DOHH2 (cell line): ENCODE results near the gene TMEM131.

Experiments
- H3F3A ChIP-seq: fragments of 200-600 bp; sonication (generic), shearing (Covaris generic); 2 replicates; pipeline ENCODE4 v1.6.0; 2016; ENCODE audit warnings: antibody characterized with exemption, mild to moderate bottlenecking; ENCODE audit not compliant: control insufficient read depth, insufficient read depth
- H3K27ac ChIP-seq: fragments of 200-600 bp; sonication (generic); 2 replicates; pipeline ENCODE4 v1.5.1; 2014; ENCODE audit warnings: low read depth, mild to moderate bottlenecking, low read length, moderate library complexity
- H3K27me3 ChIP-seq: fragments of 200-600 bp; sonication (generic); 2 replicates; pipeline ENCODE4 v1.6.1; 2014; ENCODE audit warnings: mild to moderate bottlenecking, low read length, mixed read lengths; ENCODE audit not compliant: control insufficient read depth
- H3K36me3 ChIP-seq: fragments of 200-600 bp; sonication (generic); 2 replicates; pipeline ENCODE4 v1.6.1; 2014; ENCODE audit warnings: mild to moderate bottlenecking, low read length, moderate library complexity, mixed read lengths; ENCODE audit not compliant: control insufficient read depth
- H3K4me1 ChIP-seq: fragments of 200-600 bp; sonication (generic); 2 replicates; pipeline ENCODE4 v1.6.1; 2014; ENCODE audit warnings: mild to moderate bottlenecking, low read length, mixed read lengths; ENCODE audit not compliant: control insufficient read depth
- H3K4me2 ChIP-seq: fragments of 200-600 bp; sonication (generic); 2 replicates; pipeline ENCODE4 v1.6.0; 2014; ENCODE audit warnings: mild to moderate bottlenecking, low read length, moderate library complexity
- H3K4me3 ChIP-seq: fragments of 200-600 bp; sonication (generic); 2 replicates; pipeline ENCODE4 v1.5.1; 2014; ENCODE audit warnings: mild to moderate bottlenecking, low read length, mixed read lengths
- H3K79me2 ChIP-seq: fragments of 200-600 bp; sonication (generic); 2 replicates; pipeline ENCODE4 v1.6.1; 2014; ENCODE audit warnings: mild to moderate bottlenecking, low read length, mixed read lengths; ENCODE audit not compliant: control insufficient read depth
- H3K9me2 ChIP-seq: fragments of 200-600 bp; sonication (generic); replicated peaks from 2 replicates; pipeline ENCODE4 v1.6.1; 2014; ENCODE audit warnings: mild to moderate bottlenecking, low read length, mixed read lengths; ENCODE audit not compliant: control insufficient read depth
- H3K9me3 ChIP-seq: fragments of 200-600 bp; sonication (generic); 2 replicates; pipeline ENCODE4 v1.6.1; 2014; ENCODE audit warnings: antibody characterized with exemption, low read length, mixed read lengths; ENCODE audit not compliant: control insufficient read depth, insufficient read depth
- H4K20me1 ChIP-seq: fragments of 200-600 bp; sonication (generic); 2 replicates; pipeline ENCODE4 v1.6.0; 2014; ENCODE audit warnings: low read depth, mild to moderate bottlenecking, antibody characterized with exemption, low read length, moderate library complexity; ENCODE audit not compliant: control insufficient read depth, insufficient read depth
- CTCF ChIP-seq: fragments of 200-600 bp; sonication (generic); IDR thresholded peaks from one replicate; pipeline ENCODE4 v1.5.1; 2014; ENCODE audit warnings: antibody characterized with exemption, mild to moderate bottlenecking, low read depth, low read length; ENCODE audit not compliant: poor library complexity, severe bottlenecking
- EZH2phosphoT487 ChIP-seq: fragments of 200-600 bp; sonication (generic); IDR thresholded peaks from 2 replicates; pipeline ENCODE4 v1.6.1; 2017; ENCODE audit warnings: borderline replicate concordance, mild to moderate bottlenecking, antibody characterized with exemption, low read length, moderate library complexity, mixed read lengths

Gene TMEM131

GRCh38 chr2:98040331-98040939, 44.7 kb upstream of the TMEM131 start:
- H3K36me3 ChIP-seq = no peaks in the 10 kb centered on the region
- H4K20me1 ChIP-seq = no peaks in the 10 kb centered on the region
- 0 out of 2 replicates have a peak, but pooled peaks cover 2% of the 10 kb centered on the region for H3F3A ChIP-seq
- H3K4me3 ChIP-seq = peak overlapping the region; percentile 48
- peaks cover 27% of the 10 kb centered on the region for H3K4me1 ChIP-seq
- no peak overlapping the region for H3K27ac ChIP-seq
- no peaks in the 10 kb centered on the region for H3K27me3 ChIP-seq
- H3K4me2 ChIP-seq = peak overlapping the region; percentile 57
- H3K79me2 ChIP-seq = no peaks in the 10 kb centered on the region
- no peaks in the 10 kb centered on the region for H3K9me2 ChIP-seq
- TF ChIP-seq CTCF (no peak), EZH2phosphoT487 (no peak)
- peaks cover 4% of the 10 kb centered on the region; the same call in 1 of the 2 replicates for H3K9me3 ChIP-seq

DNA sequence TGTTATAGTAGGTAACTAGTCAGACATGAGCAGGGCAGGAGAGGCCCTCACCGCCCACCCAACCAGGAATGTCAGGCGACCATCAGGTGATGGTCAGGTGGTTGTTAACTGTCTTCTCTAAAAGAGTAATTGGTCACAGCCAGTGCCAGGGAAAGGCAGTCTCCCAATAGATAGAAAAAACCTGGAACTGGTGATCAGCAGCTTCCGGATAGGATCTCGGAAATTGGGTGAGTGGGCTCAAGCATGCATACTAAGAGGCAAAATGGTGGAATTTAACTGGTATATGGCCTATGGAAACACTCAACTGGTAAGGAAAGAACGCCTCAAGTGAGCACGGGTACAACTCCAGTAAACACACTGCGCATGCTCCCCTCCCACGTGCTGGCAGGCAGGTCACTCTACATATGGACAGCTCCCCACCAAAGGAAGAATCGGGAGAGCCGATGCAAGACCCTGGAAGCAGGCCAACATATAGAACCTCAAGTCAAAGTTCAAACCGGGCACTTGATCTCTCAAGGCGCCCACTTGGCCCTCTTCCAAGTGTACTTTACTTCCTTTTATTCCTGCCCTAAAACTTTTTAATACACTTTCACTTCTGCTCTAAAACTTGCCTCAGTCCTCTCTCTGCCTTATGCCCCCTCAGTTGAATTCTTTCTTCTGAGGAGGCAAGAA, 43.5 kb upstream of the TMEM131 start:
- peak overlapping the region; percentile 56 for H3K27ac ChIP-seq
- TF ChIP-seq CTCF (no peak), EZH2phosphoT487 (no peak)
- H3K4me2 ChIP-seq = peak overlapping the region; percentile 57
- H3K4me1 ChIP-seq = peaks cover 27% of the 10 kb centered on the region
- H3K27me3 ChIP-seq = no peaks in the 10 kb centered on the region
- no peaks in the 10 kb centered on the region for H3K9me3 ChIP-seq
- peak overlapping the region; percentile 48 for H3K4me3 ChIP-seq
- H3K36me3 ChIP-seq = no peaks in the 10 kb centered on the region
- H3K79me2 ChIP-seq = no peaks in the 10 kb centered on the region
- no peaks in the 10 kb centered on the region for H4K20me1 ChIP-seq
- H3K9me2 ChIP-seq = no peaks in the 10 kb centered on the region
- H3F3A ChIP-seq = 0 out of 2 replicates have a peak, but pooled peaks cover 2% of the 10 kb centered on the region

DNA sequence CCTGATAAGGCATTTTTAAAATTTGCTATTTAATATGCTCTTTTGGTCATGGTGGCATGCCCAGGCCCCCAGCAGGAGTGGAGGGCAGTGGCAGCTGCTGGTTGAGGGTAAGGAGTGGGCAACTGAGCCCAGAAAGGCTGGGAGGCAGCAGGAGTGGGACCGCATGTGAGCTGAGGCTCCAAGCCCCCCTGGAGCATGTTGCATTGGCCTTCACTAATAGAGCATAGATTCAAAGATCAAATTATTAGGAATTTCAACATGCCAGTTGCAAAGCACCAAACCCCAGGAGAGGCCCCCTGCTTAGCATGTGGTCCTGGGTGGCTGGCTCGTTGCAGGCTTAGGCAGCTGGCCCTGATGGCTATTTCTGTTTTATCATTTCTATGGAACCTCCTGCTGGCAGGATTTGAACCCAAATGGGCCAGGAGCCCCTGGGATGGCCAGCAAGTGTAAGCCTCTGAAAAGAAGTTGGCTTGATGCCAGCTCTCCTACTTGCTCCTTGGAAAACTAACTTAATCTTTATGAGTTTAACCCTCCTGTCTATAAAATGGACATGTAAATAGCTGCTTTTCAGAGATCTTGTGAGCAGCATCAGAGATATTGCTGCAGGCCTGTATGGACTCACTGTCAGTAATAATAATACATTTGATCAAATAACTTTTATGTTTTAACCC, 42.1 kb upstream of the TMEM131 start:
- TF ChIP-seq EZH2phosphoT487 (no peak), CTCF (no peak)
- H3K79me2 ChIP-seq = no peaks in the 10 kb centered on the region
- no peaks in the 10 kb centered on the region for H3K9me3 ChIP-seq
- H3K27me3 ChIP-seq = no peaks in the 10 kb centered on the region
- 0 out of 2 replicates have a peak, but pooled peaks cover 2% of the 10 kb centered on the region for H3F3A ChIP-seq
- H3K4me2 ChIP-seq = no peak overlapping the region
- H3K9me2 ChIP-seq = no peaks in the 10 kb centered on the region
- no peak overlapping the region for H3K27ac ChIP-seq
- H4K20me1 ChIP-seq = no peaks in the 10 kb centered on the region
- no peaks in the 10 kb centered on the region for H3K36me3 ChIP-seq
- H3K4me3 ChIP-seq = no peak overlapping the region
- peaks cover 29% of the 10 kb centered on the region for H3K4me1 ChIP-seq
